Activated T-helper 9 cell treated with anti-CD3 and anti-CD28 coated beads, Interleukin-2, amount 50 U/mL, for 16 hours (primary cell): ENCODE results near the gene MSI2.
"Not testable (repeated sequence)": the region's sequence is repeated elsewhere in the genome, so short reads cannot be mapped to it uniquely, and the experiment has no call there.

ENCODE experiments used
- DNase-seq: peaks from one replicate; pipeline ENCODE4 v3.0.0-alpha.2; 2020; ENCODE audit warnings: low read depth

MSI2 gene

GRCh38 chr17:57602896-57603295 lies 346.6 kb downstream of the MSI2 start:
- no peak for DNase-seq

GRCh38 chr17:57603546-57603945 lies 347.2 kb downstream of the MSI2 start:
- DNase-seq, result no peak

- DNase-seq, result peak; percentile 36
These were observed 347.7 kb downstream of the MSI2 start for GRCh38 chr17:57603978-57604377.

GRCh38 chr17:57604771-57605674 lies 348.7 kb downstream of the MSI2 start:
- no peak for DNase-seq

- no peak for DNase-seq
These were observed 349.4 kb downstream of the MSI2 start for GRCh38 chr17:57605675-57606105.

GRCh38 chr17:57606111-57606875 lies 350.0 kb downstream of the MSI2 start:
- DNase-seq, result no peak

GRCh38 chr17:57607553-57608120 lies 351.3 kb downstream of the MSI2 start:
- DNase-seq, result no peak

GRCh38 chr17:57608369-57609124 lies 352.2 kb downstream of the MSI2 start:
- no peak for DNase-seq

- DNase-seq, result no peak
These were observed 353.0 kb downstream of the MSI2 start for GRCh38 chr17:57609125-57609877.

GRCh38 chr17:57609878-57610270 lies 353.6 kb downstream of the MSI2 start:
- DNase-seq, result no peak

- DNase-seq, result no peak
These were observed 356.1 kb downstream of the MSI2 start for GRCh38 chr17:57612202-57613071.

GRCh38 chr17:57614742-57615141 lies 358.4 kb downstream of the MSI2 start:
- DNase-seq, result no peak

- DNase-seq, result no peak
These were observed 359.8 kb downstream of the MSI2 start for GRCh38 chr17:57615836-57616757.

GRCh38 chr17:57617218-57617617 lies 360.9 kb downstream of the MSI2 start:
- no peak for DNase-seq

- no peak for DNase-seq
These were observed 363.0 kb downstream of the MSI2 start for GRCh38 chr17:57619061-57619937.

GRCh38 chr17:57620576-57620975 lies 364.3 kb downstream of the MSI2 start:
- DNase-seq, result no peak

- DNase-seq, result not testable (repeated sequence)
These were observed 365.5 kb downstream of the MSI2 start for GRCh38 chr17:57621791-57622190.

GRCh38 chr17:57622306-57622682 lies 366.0 kb downstream of the MSI2 start:
- DNase-seq, result no peak
